WERI-Rb-1 (cell line): ENCODE results near the gene SLC47A2.
"Not testable (repeated sequence)": the region's sequence is repeated elsewhere in the genome, so short reads cannot be mapped to it uniquely, and the experiment has no call there.

Source experiments
- DNase-seq: peaks from one replicate; pipeline ENCODE4 v3.0.0-alpha.2; 2020
- H3K27ac ChIP-seq: fragments of 250-450 bp; sonication (Bioruptor Pico); 2 replicates; pipeline ENCODE4 v1.5.1; 2020; ENCODE audit warnings: mild to moderate bottlenecking, moderate library complexity
- H3K27me3 ChIP-seq: fragments of 250-450 bp; sonication (Bioruptor Pico); 2 replicates; pipeline ENCODE4 v1.5.1; 2021; ENCODE audit warnings: mild to moderate bottlenecking, low read depth, moderate library complexity; ENCODE audit not compliant: insufficient read depth, severe bottlenecking
- H3K36me3 ChIP-seq: fragments of 250-450 bp; sonication (Bioruptor Pico); 2 replicates; pipeline ENCODE4 v1.5.1; 2020; ENCODE audit warnings: mild to moderate bottlenecking, moderate library complexity
- H3K4me3 ChIP-seq: 2 replicates; pipeline ENCODE4 v1.5.1; 2011; ENCODE audit warnings: low read depth, mild to moderate bottlenecking, control low read depth, low read length
- H3K9me3 ChIP-seq: fragments of 250-450 bp; sonication (Bioruptor Pico); 2 replicates; pipeline ENCODE4 v1.5.1; 2021; ENCODE audit warnings: mild to moderate bottlenecking, moderate library complexity; ENCODE audit not compliant: severe bottlenecking
- CTCF ChIP-seq: IDR thresholded peaks from 2 replicates; pipeline ENCODE4 v1.5.1; 2011; ENCODE audit warnings: low read depth, mild to moderate bottlenecking, control low read depth, inconsistent platforms, low read length

SLC47A2 gene

GRCh38 chr17:19672009-19672750, 44.2 kb downstream of the SLC47A2 start:
- Histone ChIP-seq H3K36me3 (peaks cover 16% of the 10 kb centered on the region), H3K27ac (no peak overlapping the region), H3K4me3 (no peak overlapping the region), H3K9me3 (no peaks in the 10 kb centered on the region), H3K27me3 (no peaks in the 10 kb centered on the region)
- DNase-seq = no peak
- TF ChIP-seq CTCF = 0 out of 2 replicates have a peak, but pooled peaks have one; percentile 2

DNA sequence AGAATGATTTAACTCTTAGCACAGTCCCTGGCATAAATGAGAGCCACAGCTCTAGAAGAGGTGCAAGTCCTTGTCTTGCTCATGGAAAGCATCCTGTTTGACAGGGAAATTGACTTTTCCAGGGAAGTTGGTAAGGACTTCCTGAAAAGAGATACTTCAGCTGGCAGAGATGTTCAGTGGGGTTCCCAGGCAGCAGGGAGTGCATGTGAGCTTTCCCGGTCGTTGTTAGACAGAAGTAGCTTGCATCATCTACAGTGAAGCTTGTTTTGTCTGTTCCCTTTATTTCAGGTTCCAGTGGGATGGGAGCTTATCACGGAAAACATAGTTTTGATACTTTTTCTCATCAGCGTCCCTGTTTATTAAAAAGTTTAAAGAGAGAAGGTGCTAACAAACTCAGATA, 45.0 kb downstream of the SLC47A2 start:
- H3K36me3 ChIP-seq = peaks cover 11% of the 10 kb centered on the region
- no peak for TF ChIP-seq CTCF
- DNase-seq = no peak

GRCh38 chr17:19670908-19671307, 45.5 kb downstream of the SLC47A2 start:
- Histone ChIP-seq H3K27me3 (no peaks in the 10 kb centered on the region), H3K9me3 (no peaks in the 10 kb centered on the region), H3K36me3 (peaks cover 11% of the 10 kb centered on the region), H3K4me3 (no peak overlapping the region), H3K27ac (no peak overlapping the region)
- no peak for DNase-seq
- TF ChIP-seq CTCF = no peak

More for the DNA sequence above, 45.0 kb downstream of the SLC47A2 start:
- Histone ChIP-seq H3K4me3 (no peak overlapping the region), H3K27me3 (no peaks in the 10 kb centered on the region), H3K9me3 (no peaks in the 10 kb centered on the region), H3K27ac (no peak overlapping the region)

DNA sequence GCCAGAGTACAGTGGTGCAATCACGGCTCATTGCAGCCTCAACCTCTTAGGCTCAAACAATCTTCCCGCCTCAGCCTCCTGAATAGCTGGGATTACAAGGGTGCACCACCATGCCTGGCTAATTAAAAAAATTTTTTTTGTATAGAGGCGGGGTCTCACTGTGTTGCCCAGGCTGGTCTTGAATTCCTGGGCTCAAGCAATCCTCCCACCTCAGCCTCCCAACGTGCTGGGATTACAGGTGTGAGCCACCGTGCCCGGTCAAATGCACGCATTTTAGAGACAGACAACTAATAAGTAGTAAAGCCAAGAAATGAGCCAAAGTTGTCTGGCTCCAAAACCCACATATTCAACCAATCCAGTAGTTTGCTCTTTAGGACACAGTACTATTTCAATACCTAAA, 46.7 kb downstream of the SLC47A2 start:
- not testable (repeated sequence) for H3K9me3 ChIP-seq, H3K36me3 ChIP-seq, H3K27me3 ChIP-seq, H3K27ac ChIP-seq, H3K4me3 ChIP-seq, DNase-seq

- Histone ChIP-seq H3K9me3 (no peaks in the 10 kb centered on the region), H3K27ac (no peak overlapping the region), H3K27me3 (no peaks in the 10 kb centered on the region), H3K4me3 (no peak overlapping the region), H3K36me3 (peaks cover 29% of the 10 kb centered on the region)
- no peak for DNase-seq
- TF ChIP-seq CTCF = no peak
Observed at GRCh38 chr17:19664821-19665181, 51.6 kb downstream of the SLC47A2 start.

- no peak for DNase-seq
- no peak for TF ChIP-seq CTCF
- Histone ChIP-seq H3K9me3 (no peaks in the 10 kb centered on the region), H3K27ac (no peak overlapping the region), H3K4me3 (no peak overlapping the region), H3K27me3 (no peaks in the 10 kb centered on the region), H3K36me3 (peaks cover 29% of the 10 kb centered on the region)
Observed at GRCh38 chr17:19664136-19664820, 52.1 kb downstream of the SLC47A2 start.
